Vagina (tissue), 2 donors: ENCODE results near the gene SDCBP2. TPM values are rescaled to one million over a fixed set of nuclear protein-coding genes. Genes with fewer than 3 reads are reported as not detected.

Experiments
- DNase-seq, 2 donors: peaks; one replicate each; pipeline ENCODE4 v3.0.0-alpha.2; 2017; ENCODE audit errors: extremely low spot score in 2 of 2
- H3K27ac ChIP-seq: fragments of 200-600 bp; sonication (generic); one replicate; pipeline ENCODE4 v1.5.1; 2019
- H3K27me3 ChIP-seq: fragments of 200-600 bp; sonication (generic); one replicate; pipeline ENCODE4 v1.5.1; 2019
- H3K36me3 ChIP-seq, 2 donors: fragments of 200-600 bp; sonication (generic); one replicate each; pipeline ENCODE4 v1.5.1; 2017 to 2019
- H3K4me1 ChIP-seq: fragments of 200-600 bp; sonication (generic); one replicate; pipeline ENCODE4 v1.5.1; 2019
- H3K4me3 ChIP-seq, 2 donors: fragments of 200-600 bp; sonication (generic); 1 replicate in 1 of 2; 2 replicates in 1 of 2; pipeline ENCODE4 v1.5.1; 2016 to 2019
- H3K9me3 ChIP-seq: fragments of 200-600 bp; sonication (generic); one replicate; pipeline ENCODE4 v1.5.1; 2019
- CTCF ChIP-seq, 3 experiments: fragments of 450-650 bp in 2 of 3; fragments of 200-600 bp in 1 of 3; sonication (generic) in 1 of 3; IDR thresholded peaks; one replicate each; pipeline ENCODE4 v1.5.1; 2017 to 2019; ENCODE audit warnings: antibody characterized with exemption in 3 of 3, mild to moderate bottlenecking in 2 of 3, moderate library complexity in 2 of 3
- POLR2A ChIP-seq, 2 donors: fragments of 450-650 bp; IDR thresholded peaks; one replicate each; pipeline ENCODE4 v1.6.1; 2017; ENCODE audit warnings: antibody characterized with exemption in 2 of 2, mild to moderate bottlenecking in 2 of 2, moderate library complexity in 2 of 2
- POLR2AphosphoS5 ChIP-seq, 2 donors: sonication (generic); formaldehyde crosslinking; IDR thresholded peaks; one replicate each; pipeline ENCODE4 v1.9.0; 2017; ENCODE audit warnings: antibody characterized with exemption in 2 of 2, mild to moderate bottlenecking in 2 of 2, low read depth in 1 of 2; ENCODE audit not compliant: insufficient read depth in 1 of 2
- intact Hi-C: fragments of 100-400 bp; cut with DNase I; formaldehyde crosslinking; loops from one replicate; pipeline ENCODE4 v1.15.1; 2023
- total RNA-seq: library from RNA; depleted of rRNA; stranded (reverse); fragments of >200 nt; gene quantifications from one replicate; pipeline ENCODE4 v1.2.3, GENCODE V29; 2016

SDCBP2 gene
- total RNA-seq, 1 donor from 2014 or later: 43.5 TPM

- intact Hi-C loops: loop anchor here (5.0 kb wide), 1 partner anchor 139 kb away; no protein-coding TSS in a partner anchor
- DNase-seq: no peak
- H3K4me3 ChIP-seq: no peak overlapping the region
- peaks cover 4% of the 10 kb centered on the region for H3K4me1 ChIP-seq
- H3K27ac ChIP-seq: no peak overlapping the region
- H3K9me3 ChIP-seq: no peaks in the 10 kb centered on the region
- H3K27me3 ChIP-seq: no peaks in the 10 kb centered on the region
- no peaks in the 10 kb centered on the region for H3K36me3 ChIP-seq
- TF ChIP-seq POLR2AphosphoS5 (IDR thresholded peaks at IDR 0.05; ENCODE audit: insufficient read depth in 1 of 2, low read depth in 1 of 2) (no peak), CTCF (IDR thresholded peaks at IDR 0.05) (no peak), POLR2A (IDR thresholded peaks at IDR 0.05) (no peak)
Measured at GRCh38 chr20:1308702-1309095, 20.2 kb downstream of the SDCBP2 start.

GRCh38 chr20:1308067-1308701 lies 20.8 kb downstream of the SDCBP2 start:
- H3K4me1 ChIP-seq: no peaks in the 10 kb centered on the region
- TF ChIP-seq POLR2AphosphoS5 (IDR thresholded peaks at IDR 0.05; ENCODE audit: insufficient read depth in 1 of 2, low read depth in 1 of 2) (no peak), CTCF (IDR thresholded peaks at IDR 0.05) (no peak), POLR2A (IDR thresholded peaks at IDR 0.05) (no peak)
- no peaks in the 10 kb centered on the region for H3K9me3 ChIP-seq
- no peak overlapping the region for H3K4me3 ChIP-seq
- H3K27me3 ChIP-seq: no peaks in the 10 kb centered on the region
- intact Hi-C loops: loop anchor here (5.0 kb wide), 1 partner anchor 139 kb away; no protein-coding TSS in a partner anchor
- no peaks in the 10 kb centered on the region for H3K36me3 ChIP-seq
- DNase-seq: no peak
- H3K27ac ChIP-seq: no peak overlapping the region

GRCh38 chr20:1307571-1307971 lies 21.4 kb downstream of the SDCBP2 start:
- DNase-seq: no peak
- intact Hi-C loops: loop anchor here (5.0 kb wide), 1 partner anchor 140 kb away; no protein-coding TSS in a partner anchor
- Histone ChIP-seq H3K9me3 (no peaks in the 10 kb centered on the region), H3K27ac (no peak overlapping the region), H3K4me1 (no peaks in the 10 kb centered on the region), H3K4me3 (no peak overlapping the region), H3K36me3 (no peaks in the 10 kb centered on the region), H3K27me3 (no peaks in the 10 kb centered on the region)
- TF ChIP-seq CTCF (IDR thresholded peaks at IDR 0.05) (no peak), POLR2A (IDR thresholded peaks at IDR 0.05) (no peak), POLR2AphosphoS5 (IDR thresholded peaks at IDR 0.05; ENCODE audit: insufficient read depth in 1 of 2, low read depth in 1 of 2) (no peak)

- Histone ChIP-seq H3K27me3 (no peaks in the 10 kb centered on the region), H3K27ac (no peak overlapping the region), H3K9me3 (no peaks in the 10 kb centered on the region), H3K4me1 (no peaks in the 10 kb centered on the region), H3K4me3 (no peak overlapping the region), H3K36me3 (no peaks in the 10 kb centered on the region)
- intact Hi-C loops: loop anchor here (5.0 kb wide), 1 partner anchor 140 kb away; no protein-coding TSS in a partner anchor
- no peak for DNase-seq
- TF ChIP-seq CTCF (IDR thresholded peaks at IDR 0.05) (no peak), POLR2AphosphoS5 (IDR thresholded peaks at IDR 0.05; ENCODE audit: insufficient read depth in 1 of 2, low read depth in 1 of 2) (no peak), POLR2A (IDR thresholded peaks at IDR 0.05) (no peak)
Measured at GRCh38 chr20:1307171-1307570, 21.8 kb downstream of the SDCBP2 start.
